Measurements from ENCODE around the gene C11orf65. TPM values are rescaled to one million over a fixed set of nuclear protein-coding genes. Genes with fewer than 3 reads are reported as not detected.

C11orf65 gene
- total and polyA plus RNA-seq, 7 donors: 0.14 to 1.1 (median 0.42) TPM; not detected in 2

DNA sequence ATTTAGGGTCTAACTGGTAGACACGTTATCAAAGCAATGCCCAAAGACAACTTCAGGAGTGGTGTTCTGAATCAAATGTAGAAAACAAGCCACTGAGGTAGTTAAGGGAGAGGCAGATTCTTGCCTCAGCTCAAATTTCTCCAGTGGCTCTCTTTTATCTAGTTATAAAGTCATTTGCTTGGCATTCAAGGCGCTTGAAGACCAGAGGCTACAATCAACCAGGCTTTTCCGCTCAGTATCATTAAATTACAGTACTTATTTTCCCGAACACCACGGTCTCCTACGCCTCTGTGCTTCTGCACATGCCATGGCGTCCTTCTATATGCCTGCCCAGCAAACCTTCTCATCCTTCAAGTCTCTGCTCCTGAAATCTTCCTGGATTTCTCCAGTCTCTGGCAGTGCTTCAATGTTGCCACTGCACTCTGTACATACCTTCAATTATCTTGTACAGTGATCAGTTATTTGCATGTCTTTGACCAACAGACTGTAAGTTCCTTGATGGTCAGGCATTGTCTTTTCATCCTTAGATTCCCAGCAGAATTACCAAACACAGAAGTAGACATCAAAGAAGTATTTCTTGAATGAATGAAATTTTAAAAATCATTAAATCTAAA, 29.4 kb upstream of the C11orf65 start:
- Histone ChIP-seq H3K9me3 (no peaks in the 10 kb centered on the region), H3K4me3 (peak overlapping the region in 3 of 4 donors; percentile 72 to 84 (median 76)), H3K36me3 (no peaks in the 10 kb centered on the region), H3K27ac (peak overlapping the region; percentile 92 to 98 (median 96)), H3K27me3 (no peaks in the 10 kb centered on the region), H3K4me1 (peaks cover 0 to 16% (median 7%) of the 10 kb centered on the region in 4 donors)
- 86 to 91% methylated on average over 7 of the region's 7 CpGs for WGBS, 2 donors
- DNase-seq: no peak
- intact Hi-C loops (cut with DNase I): loop anchor here (1.0 to 5.0 kb wide), 3 partner anchors 29 to 274 kb away; partner anchors contain the start of genes ATM, C11orf65 and NPAT
- no peak for TF ChIP-seq POLR2A (IDR thresholded peaks at IDR 0.05)
- no peak for TF ChIP-seq POLR2AphosphoS5 (IDR thresholded peaks at IDR 0.05)
- no peak for TF ChIP-seq CTCF (IDR thresholded peaks at IDR 0.05)
- no peak for TF ChIP-seq EP300 (IDR thresholded peaks at IDR 0.05)

- DNase-seq: no peak
- H3K4me3 ChIP-seq: no peak overlapping the region
- H3K4me1 ChIP-seq: peaks cover 0 to 16% (median 7%) of the 10 kb centered on the region in 4 donors
- intact Hi-C loops (cut with DNase I): loop anchor here (5.0 kb wide), 2 partner anchors 167 to 273 kb away; partner anchors contain the start of genes ATM and NPAT
- WGBS, 2 donors: 90 to 98% methylated on average over 3 of the region's 3 CpGs
- H3K27me3 ChIP-seq: no peaks in the 10 kb centered on the region
- no peak overlapping the region for H3K27ac ChIP-seq
- no peak for TF ChIP-seq EP300 (IDR thresholded peaks at IDR 0.05)
- TF ChIP-seq CTCF (IDR thresholded peaks at IDR 0.05): no peak
- no peak for TF ChIP-seq POLR2A (IDR thresholded peaks at IDR 0.05)
- TF ChIP-seq POLR2AphosphoS5 (IDR thresholded peaks at IDR 0.05): no peak
- peaks cover 0 to 6% (median 4%) of the 10 kb centered on the region in 4 donors for H3K36me3 ChIP-seq
- H3K9me3 ChIP-seq: no peaks in the 10 kb centered on the region
Observed at GRCh38 chr11:108495326-108495725, 28.0 kb upstream of the C11orf65 start.

- peaks cover 0 to 17% (median 12%) of the 10 kb centered on the region in 4 donors for H3K36me3 ChIP-seq
- intact Hi-C loops (cut with DNase I): no loop called here
- H3K4me1 ChIP-seq: peaks cover 0 to 16% (median 7%) of the 10 kb centered on the region in 4 donors
- TF ChIP-seq CTCF (IDR thresholded peaks at IDR 0.05) (no peak), POLR2AphosphoS5 (IDR thresholded peaks at IDR 0.05) (no peak), POLR2A (IDR thresholded peaks at IDR 0.05) (no peak), EP300 (IDR thresholded peaks at IDR 0.05) (no peak)
- H3K27me3 ChIP-seq: no peaks in the 10 kb centered on the region
- no peak overlapping the region for H3K4me3 ChIP-seq
- no peak for DNase-seq
- WGBS, 2 donors: 42 to 70% methylated on average over 6 of the region's 6 CpGs
- H3K9me3 ChIP-seq: no peaks in the 10 kb centered on the region
- no peak overlapping the region for H3K27ac ChIP-seq
Observed at GRCh38 chr11:108494182-108494581, 26.9 kb upstream of the C11orf65 start.

- H3K27me3 ChIP-seq: no peaks in the 10 kb centered on the region
- H3K4me3 ChIP-seq: no peak overlapping the region
- peaks cover 0 to 11% (median 5%) of the 10 kb centered on the region in 4 donors for H3K4me1 ChIP-seq
- 91 to 93% methylated on average over 3 of the region's 3 CpGs for WGBS, 2 donors
- no peaks in the 10 kb centered on the region for H3K9me3 ChIP-seq
- TF ChIP-seq CTCF (IDR thresholded peaks at IDR 0.05) (no peak), POLR2AphosphoS5 (IDR thresholded peaks at IDR 0.05) (no peak), EP300 (IDR thresholded peaks at IDR 0.05) (no peak), POLR2A (IDR thresholded peaks at IDR 0.05) (no peak)
- DNase-seq: no peak
- peaks cover 0 to 36% (median 12%) of the 10 kb centered on the region in 4 donors for H3K36me3 ChIP-seq
- intact Hi-C loops (cut with DNase I): no loop called here
- no peak overlapping the region for H3K27ac ChIP-seq
Observed at GRCh38 chr11:108491936-108492335, 24.6 kb upstream of the C11orf65 start.

Data from sigmoid colon (tissue), 7 donors.